C4-2B (cell line): Measurements from ENCODE around the gene KIAA1755.

Experiments used
- H3K27ac ChIP-seq: fragments of 450-650 bp; 2 replicates; pipeline ENCODE4 v1.5.1; 2017
- CTCF ChIP-seq: fragments of 450-650 bp; conservative IDR thresholded peaks from 2 replicates; pipeline ENCODE4 v1.5.1; 2017; ENCODE audit warnings: mild to moderate bottlenecking
- ZFX ChIP-seq: fragments of 450-650 bp; IDR thresholded peaks from 2 replicates; pipeline ENCODE4 v1.6.1; 2017

KIAA1755 gene

GRCh38 chr20:38230253-38230551 lies 30.3 kb downstream of the KIAA1755 start:
- no peak for TF ChIP-seq CTCF
- no peak for TF ChIP-seq ZFX
- no peak overlapping the region for H3K27ac ChIP-seq

DNA sequence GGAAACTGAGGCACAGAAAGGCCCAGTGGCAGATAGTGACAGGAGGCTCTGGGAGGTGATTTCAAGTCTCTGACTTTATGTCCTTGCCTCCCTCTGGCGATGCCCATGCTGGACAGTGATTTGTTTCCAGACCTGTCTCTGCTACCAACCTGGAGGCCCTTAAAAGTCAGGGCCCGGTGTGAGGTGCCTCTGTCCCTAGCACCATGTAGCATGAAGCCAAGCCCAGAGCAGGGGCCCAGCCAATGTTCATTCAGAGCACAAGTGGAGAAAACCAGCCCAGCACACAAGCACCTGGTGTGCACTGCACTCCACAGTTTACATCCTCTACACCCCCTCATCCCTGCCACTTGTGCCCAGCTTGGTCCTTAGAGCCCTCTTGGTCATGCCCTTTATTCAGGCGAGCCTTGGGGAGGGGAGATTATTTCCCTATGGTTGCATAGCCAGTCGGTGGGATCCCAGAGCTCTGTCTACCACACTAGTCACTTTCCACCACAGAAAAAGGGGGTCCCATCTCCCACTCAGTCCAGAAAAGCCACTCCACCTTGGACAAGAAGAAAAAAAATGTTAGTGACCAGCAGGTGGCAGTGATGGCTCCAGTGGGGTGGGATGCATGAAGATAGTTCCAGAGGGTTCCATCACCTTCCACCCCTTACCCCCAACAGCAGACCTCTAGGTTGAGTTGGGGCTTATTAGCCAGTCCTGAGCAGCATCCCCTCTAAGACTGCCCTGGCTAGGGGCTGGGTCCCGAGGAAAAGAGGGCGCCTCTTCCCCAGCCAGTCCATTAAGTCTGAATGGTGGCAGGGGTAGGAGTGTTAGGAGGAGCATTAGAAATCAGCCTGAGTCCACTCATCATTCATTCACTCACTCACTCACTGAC lies 30.9 kb downstream of the KIAA1755 start:
- TF ChIP-seq ZFX: no peak
- peak; percentile 74 for TF ChIP-seq CTCF
- H3K27ac ChIP-seq: no peak overlapping the region

- no peak for TF ChIP-seq ZFX
- TF ChIP-seq CTCF: no peak
- H3K27ac ChIP-seq: no peak overlapping the region
Measured at GRCh38 chr20:38228436-38228835, 32.1 kb downstream of the KIAA1755 start.

DNA sequence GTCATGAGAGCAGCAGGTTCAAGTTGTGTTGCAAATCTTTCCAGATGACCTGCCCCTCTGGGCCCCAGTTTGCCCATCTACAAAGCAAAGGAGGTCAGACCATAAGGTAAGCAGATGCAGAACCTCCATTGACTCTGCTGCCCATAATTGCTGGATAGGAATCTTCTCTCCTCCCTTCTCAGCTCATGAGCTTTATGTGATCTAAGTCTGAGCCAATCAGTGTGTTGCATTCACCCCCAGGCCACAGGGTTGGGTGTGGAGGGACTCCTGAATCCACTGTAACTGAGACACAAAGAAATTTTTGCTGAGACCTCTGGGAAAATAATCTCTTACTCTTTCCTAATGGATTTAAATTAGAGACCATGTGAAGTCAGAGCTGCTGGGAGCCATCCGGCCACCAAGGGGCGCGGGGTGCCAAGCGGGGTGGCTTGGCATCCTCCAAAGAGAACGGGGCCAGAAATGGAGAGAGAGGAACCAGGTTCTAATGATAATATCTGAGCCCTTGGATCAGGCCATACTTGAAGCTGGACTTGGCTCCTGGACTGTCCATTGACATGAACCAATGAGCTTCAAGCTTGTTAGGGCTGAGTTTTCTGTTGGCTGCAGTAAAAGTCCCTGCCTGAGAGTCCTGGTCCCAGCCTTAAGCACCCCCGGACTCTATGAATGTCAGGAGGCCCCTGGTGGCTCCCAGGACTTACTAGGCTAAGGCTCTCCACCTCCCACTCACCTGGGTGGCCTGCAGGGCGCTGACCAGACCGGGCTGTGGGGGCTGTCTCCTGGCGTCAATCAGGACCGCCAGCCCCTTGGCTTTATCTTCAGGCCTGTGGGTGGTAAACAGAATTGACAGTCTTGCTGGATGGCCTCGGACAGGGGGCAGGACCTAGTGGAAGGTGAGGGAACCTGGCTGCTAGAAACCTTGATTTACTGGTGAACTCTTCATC lies 32.8 kb downstream of the KIAA1755 start:
- no peak overlapping the region for H3K27ac ChIP-seq
- TF ChIP-seq CTCF: no peak
- TF ChIP-seq ZFX: no peak

DNA sequence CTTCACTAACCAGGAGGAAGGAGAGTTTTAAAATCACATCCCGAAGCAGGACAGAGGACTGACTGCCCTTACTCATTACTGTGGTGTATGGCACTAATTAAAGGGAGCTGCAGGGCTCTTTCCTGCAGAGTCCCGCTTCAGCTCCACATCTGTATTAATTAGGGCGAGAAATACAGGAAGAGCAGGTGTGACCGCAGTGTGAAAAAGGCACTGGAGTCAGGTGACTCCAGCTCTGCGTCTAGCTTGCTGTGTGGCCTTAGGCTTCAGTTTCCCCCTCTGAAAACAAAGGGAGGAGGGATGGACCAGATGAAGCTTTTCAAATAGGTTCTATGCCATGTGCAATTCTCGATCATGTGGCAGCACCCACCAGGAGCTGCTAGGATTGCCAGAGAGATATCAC lies 34.0 kb downstream of the KIAA1755 start:
- TF ChIP-seq CTCF: no peak
- no peak for TF ChIP-seq ZFX
- no peak overlapping the region for H3K27ac ChIP-seq

DNA sequence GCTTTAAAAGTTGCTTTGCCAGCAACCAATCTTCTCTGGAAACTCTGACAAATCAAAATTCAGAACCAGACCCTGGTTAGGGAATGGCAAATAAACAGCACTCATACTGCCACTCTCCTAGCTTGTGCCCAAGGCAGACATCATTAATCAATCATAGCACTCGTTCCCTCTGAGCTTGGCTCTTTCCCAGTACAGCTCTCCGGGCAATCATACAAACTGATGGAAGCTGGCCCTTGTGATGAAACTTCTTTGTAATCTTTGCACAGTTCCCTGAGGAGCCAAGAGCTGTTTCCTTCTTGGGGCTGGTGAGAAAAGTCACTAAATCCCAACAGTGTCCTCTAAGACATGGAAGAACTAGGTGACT lies 34.7 kb downstream of the KIAA1755 start:
- TF ChIP-seq CTCF (no peak), ZFX (no peak)
- H3K27ac ChIP-seq: no peak overlapping the region
